Measurements from ENCODE around the gene MRGPRD. TPM values are rescaled to one million over a fixed set of nuclear protein-coding genes. Genes with fewer than 3 reads are reported as not detected.

The MRGPRD gene
- total RNA-seq, 2 experiments from 2014 or later: not detected

DNA sequence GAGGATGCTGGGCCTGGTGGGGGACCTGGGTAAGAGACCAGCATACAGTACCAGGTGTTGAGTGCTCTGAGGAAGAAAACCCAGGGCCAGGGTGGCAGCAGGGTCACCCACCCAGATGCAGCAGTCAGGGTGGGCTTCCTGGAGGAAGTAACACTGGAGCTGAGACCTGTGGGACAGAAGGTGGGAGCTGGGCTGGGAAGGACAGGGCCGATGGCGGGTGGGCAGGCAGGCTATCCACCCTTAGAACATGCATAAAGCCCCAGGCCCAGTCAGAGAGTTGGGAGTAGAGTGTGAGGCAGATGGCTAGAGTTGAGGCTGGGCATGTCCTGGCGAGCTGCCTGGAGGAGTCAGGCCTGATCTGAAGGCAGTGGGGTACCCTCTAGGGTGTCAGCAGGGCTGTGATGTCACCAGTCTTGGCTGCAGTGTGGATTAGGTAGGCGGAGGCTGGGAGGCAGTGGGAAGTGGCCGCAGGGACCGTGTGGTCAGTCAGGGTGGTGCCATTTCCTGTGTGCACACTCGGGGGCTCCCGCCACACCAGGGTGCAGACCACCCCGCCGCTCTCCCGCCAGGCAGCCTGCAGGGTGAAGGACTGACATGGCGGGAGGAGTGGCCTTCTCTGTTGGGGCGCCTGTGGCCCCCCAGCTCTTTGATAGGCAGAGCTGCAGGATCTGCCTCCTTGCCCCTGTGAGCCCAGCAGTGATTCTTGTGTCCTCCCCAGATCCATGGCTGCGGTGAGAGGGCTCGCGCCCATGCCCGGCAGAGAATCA is 41.8 kb downstream of the MRGPRD start:
- no peaks in the 10 kb centered on the region for H3K4me1 Mint-ChIP-seq (ENCODE audit: low read depth)
- no peak overlapping the region for H3K4me3 Mint-ChIP-seq
- peaks cover 5% of the 10 kb centered on the region for H3K36me3 Mint-ChIP-seq (ENCODE audit: low read depth)
- no peak overlapping the region for H3K27ac Mint-ChIP-seq
- TF ChIP-seq, protein P1, sequence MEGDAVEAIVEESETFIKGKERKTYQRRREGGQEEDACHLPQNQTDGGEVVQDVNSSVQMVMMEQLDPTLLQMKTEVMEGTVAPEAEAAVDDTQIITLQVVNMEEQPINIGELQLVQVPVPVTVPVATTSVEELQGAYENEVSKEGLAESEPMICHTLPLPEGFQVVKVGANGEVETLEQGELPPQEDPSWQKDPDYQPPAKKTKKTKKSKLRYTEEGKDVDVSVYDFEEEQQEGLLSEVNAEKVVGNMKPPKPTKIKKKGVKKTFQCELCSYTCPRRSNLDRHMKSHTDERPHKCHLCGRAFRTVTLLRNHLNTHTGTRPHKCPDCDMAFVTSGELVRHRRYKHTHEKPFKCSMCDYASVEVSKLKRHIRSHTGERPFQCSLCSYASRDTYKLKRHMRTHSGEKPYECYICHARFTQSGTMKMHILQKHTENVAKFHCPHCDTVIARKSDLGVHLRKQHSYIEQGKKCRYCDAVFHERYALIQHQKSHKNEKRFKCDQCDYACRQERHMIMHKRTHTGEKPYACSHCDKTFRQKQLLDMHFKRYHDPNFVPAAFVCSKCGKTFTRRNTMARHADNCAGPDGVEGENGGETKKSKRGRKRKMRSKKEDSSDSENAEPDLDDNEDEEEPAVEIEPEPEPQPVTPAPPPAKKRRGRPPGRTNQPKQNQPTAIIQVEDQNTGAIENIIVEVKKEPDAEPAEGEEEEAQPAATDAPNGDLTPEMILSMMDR (IDR thresholded peaks at IDR 0.05): no peak
- POLR2A ChIA-PET: no interaction called here
- ATAC-seq (no peak), DNase-seq (no peak)
- intact Hi-C loops (cut with micrococcal nuclease): no loop called here
- CTCF ChIA-PET: no interaction called here
- H3K27me3 Mint-ChIP-seq: no peaks in the 10 kb centered on the region
- H3K9me3 Mint-ChIP-seq: no peaks in the 10 kb centered on the region

DNA sequence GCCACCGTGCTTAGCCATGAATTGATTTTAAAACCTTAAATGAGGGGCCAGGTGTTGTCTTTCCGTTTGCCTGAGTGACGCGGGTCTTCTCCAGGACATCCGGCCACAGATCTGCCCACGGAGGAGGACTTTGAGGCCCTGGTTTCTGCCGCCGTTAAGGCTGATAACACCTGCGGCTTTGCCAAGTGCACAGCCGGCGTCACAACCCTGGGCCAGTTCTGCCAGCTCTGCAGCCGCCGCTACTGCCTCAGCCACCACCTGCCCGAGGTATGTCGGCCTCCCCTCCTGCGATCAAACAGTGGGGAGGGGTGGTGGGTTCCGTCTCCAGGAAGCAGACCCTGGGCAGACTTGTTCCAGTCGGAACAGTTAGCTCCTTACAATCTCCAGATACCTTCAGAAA is 42.7 kb downstream of the MRGPRD start:
- DNase-seq: no peak

DNA sequence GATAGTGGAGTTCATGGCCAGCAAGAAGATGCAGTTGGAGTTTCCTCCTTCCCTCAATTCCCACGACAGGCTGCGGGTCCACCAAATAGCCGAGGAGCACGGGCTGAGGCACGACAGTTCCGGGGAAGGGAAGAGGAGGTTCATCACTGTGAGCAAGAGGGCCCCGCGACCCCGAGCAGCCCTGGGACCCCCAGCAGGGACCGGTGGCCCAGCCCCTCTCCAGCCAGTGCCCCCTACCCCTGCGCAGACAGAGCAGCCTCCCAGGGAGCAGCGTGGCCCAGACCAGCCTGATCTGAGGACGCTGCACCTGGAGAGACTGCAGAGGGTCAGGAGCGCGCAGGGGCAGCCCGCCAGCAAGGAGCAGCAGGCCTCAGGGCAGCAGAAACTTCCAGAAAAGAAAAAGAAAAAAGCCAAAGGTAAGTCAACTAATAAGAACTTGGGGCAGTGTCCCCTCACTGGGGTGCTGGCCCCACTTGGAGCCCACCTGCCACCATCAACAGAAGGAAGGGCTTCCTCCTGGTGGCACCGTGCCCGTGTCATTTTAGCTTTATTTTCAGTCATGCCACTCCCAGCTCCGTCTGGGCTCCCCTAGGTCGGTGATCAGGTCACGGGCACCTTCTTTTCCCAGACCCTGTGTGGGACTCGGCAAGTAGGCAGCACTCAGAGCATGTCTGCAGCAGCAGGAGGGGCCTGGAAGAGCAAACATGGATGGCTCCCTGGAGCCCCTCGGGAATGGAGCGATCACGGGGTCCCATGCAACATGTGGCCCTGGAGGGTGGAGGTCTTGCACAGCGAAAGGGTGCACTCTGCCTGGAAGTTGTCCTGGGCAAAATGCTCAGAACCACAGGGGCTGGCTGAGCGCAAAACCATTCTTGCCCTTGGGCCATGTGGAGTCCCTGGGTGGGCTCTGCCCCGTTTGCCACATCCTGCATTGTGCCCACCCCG is 43.8 kb downstream of the MRGPRD start:
- CTCF ChIA-PET: no interaction called here
- Mint-ChIP-seq H3K4me1 (ENCODE audit: low read depth) (no peaks in the 10 kb centered on the region), H3K36me3 (ENCODE audit: low read depth) (peaks cover 5% of the 10 kb centered on the region), H3K27ac (no peak overlapping the region), H3K9me3 (no peaks in the 10 kb centered on the region), H3K27me3 (no peaks in the 10 kb centered on the region), H3K4me3 (no peak overlapping the region)
- TF ChIP-seq, protein P1 (IDR thresholded peaks at IDR 0.05): no peak
- DNase-seq (no peak), ATAC-seq (no peak)
- POLR2A ChIA-PET: no interaction called here
- intact Hi-C loops (cut with micrococcal nuclease): no loop called here

More for the DNA sequence above, 42.7 kb downstream of the MRGPRD start:
- intact Hi-C loops (cut with micrococcal nuclease): no loop called here
- no peak overlapping the region for H3K4me3 Mint-ChIP-seq
- TF ChIP-seq, protein P1 (IDR thresholded peaks at IDR 0.05): no peak
- no peaks in the 10 kb centered on the region for H3K27me3 Mint-ChIP-seq
- no peak overlapping the region for H3K27ac Mint-ChIP-seq
- no peak for ATAC-seq
- CTCF ChIA-PET: no interaction called here
- POLR2A ChIA-PET: no interaction called here
- H3K36me3 Mint-ChIP-seq (ENCODE audit: low read depth): peaks cover 5% of the 10 kb centered on the region
- H3K9me3 Mint-ChIP-seq: no peaks in the 10 kb centered on the region
- H3K4me1 Mint-ChIP-seq (ENCODE audit: low read depth): no peaks in the 10 kb centered on the region

DNA sequence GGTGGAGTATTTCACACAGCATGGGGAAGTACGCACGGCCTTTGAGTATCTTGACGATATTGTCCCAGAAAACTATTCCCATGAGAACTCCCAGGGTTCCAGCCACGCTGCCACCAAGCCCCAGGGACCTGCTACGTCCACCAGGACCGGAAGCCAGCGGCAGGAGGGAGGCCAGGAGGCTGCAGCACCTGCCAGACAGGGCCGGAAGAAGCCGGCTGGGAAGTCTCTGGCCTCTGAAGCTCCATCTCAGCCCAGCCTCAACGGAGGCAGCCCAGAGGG is 44.5 kb downstream of the MRGPRD start:
- ChIA-PET CTCF (no interaction called here), POLR2A (no interaction called here)
- TF ChIP-seq, protein P1 (IDR thresholded peaks at IDR 0.05): no peak
- Mint-ChIP-seq H3K27me3 (no peaks in the 10 kb centered on the region), H3K9me3 (no peaks in the 10 kb centered on the region), H3K4me3 (no peak overlapping the region), H3K27ac (no peak overlapping the region), H3K36me3 (ENCODE audit: low read depth) (peaks cover 7% of the 10 kb centered on the region), H3K4me1 (ENCODE audit: low read depth) (no peaks in the 10 kb centered on the region)
- ATAC-seq (no peak), DNase-seq (no peak)
- intact Hi-C loops (cut with micrococcal nuclease): no loop called here

Data from activated CD8-positive, alpha-beta T cell treated with anti-CD3 and anti-CD28 coated beads for 36 hours (primary cell).